ENCODE results near the gene CCDC192.

- TF ChIP-seq CTCF (IDR thresholded peaks at IDR 0.05) (no peak), POLR2A (IDR thresholded peaks at IDR 0.05) (no peak)
Measured at GRCh38 chr5:127834554-127834953, 131.4 kb downstream of the CCDC192 start.
